Fibroblast of skin of back (primary cell): ENCODE measurements around the gene SPAG4.
A peak's percentile ranks its signal among the peaks of the same experiment; 100 is the strongest.

Source experiments
- DNase-seq: peaks from one replicate; pipeline ENCODE4 v3.0.0-alpha.2; 2013

Gene SPAG4

GRCh38 chr20:35599776-35600120 is 15.9 kb upstream of the SPAG4 start:
- no peak for DNase-seq

- DNase-seq, result no peak
Measured at GRCh38 chr20:35600176-35600992, 15.2 kb upstream of the SPAG4 start.

GRCh38 chr20:35600993-35601973 is 14.3 kb upstream of the SPAG4 start:
- peak; percentile 73 for DNase-seq

GRCh38 chr20:35601990-35602389 is 13.6 kb upstream of the SPAG4 start:
- no peak for DNase-seq

GRCh38 chr20:35602851-35603495 is 12.7 kb upstream of the SPAG4 start:
- no peak for DNase-seq

- no peak for DNase-seq
Measured at GRCh38 chr20:35603695-35604448, 11.8 kb upstream of the SPAG4 start.

- DNase-seq, result no peak
Measured at GRCh38 chr20:35604449-35604747, 11.2 kb upstream of the SPAG4 start.

- no peak for DNase-seq
Measured at GRCh38 chr20:35606127-35606526, 9.5 kb upstream of the SPAG4 start.

GRCh38 chr20:35607003-35607735 is 8.5 kb upstream of the SPAG4 start:
- DNase-seq, result no peak

GRCh38 chr20:35610833-35611427 is 4.7 kb upstream of the SPAG4 start:
- no peak for DNase-seq

- no peak for DNase-seq
Measured at GRCh38 chr20:35611482-35611881, 4.1 kb upstream of the SPAG4 start.

GRCh38 chr20:35616465-35617396 is 1.1 kb downstream of the SPAG4 start:
- peak; percentile 100 for DNase-seq

GRCh38 chr20:35617397-35618262 is 2.0 kb downstream of the SPAG4 start:
- peak; percentile 78 for DNase-seq

GRCh38 chr20:35618263-35619131 is 2.9 kb downstream of the SPAG4 start:
- DNase-seq, result peak; percentile 16

GRCh38 chr20:35619196-35620095 is 3.8 kb downstream of the SPAG4 start:
- peak; percentile 84 for DNase-seq

- DNase-seq, result no peak
Measured at GRCh38 chr20:35620818-35621559, 5.4 kb downstream of the SPAG4 start.
